Activated CD4-positive, CD25-positive, alpha-beta regulatory T cell treated with anti-CD3 and anti-CD28 coated beads, Interleukin-2, amount 50 U/mL, for 24 hours (primary cell): ENCODE measurements around the gene ZNF665.
"Not testable (repeated sequence)": the region's sequence is repeated elsewhere in the genome, so short reads cannot be mapped to it uniquely, and the experiment has no call there.

ENCODE experiments used
- ATAC-seq, 2 donors: fragments of 150-1000 bp; cut with Tn5 transposase; one replicate each; pipeline ENCODE4 v1.10.0; 2021; ENCODE audit warnings: mild to moderate bottlenecking in 1 of 2, moderate library complexity in 1 of 2

Gene ZNF665

DNA sequence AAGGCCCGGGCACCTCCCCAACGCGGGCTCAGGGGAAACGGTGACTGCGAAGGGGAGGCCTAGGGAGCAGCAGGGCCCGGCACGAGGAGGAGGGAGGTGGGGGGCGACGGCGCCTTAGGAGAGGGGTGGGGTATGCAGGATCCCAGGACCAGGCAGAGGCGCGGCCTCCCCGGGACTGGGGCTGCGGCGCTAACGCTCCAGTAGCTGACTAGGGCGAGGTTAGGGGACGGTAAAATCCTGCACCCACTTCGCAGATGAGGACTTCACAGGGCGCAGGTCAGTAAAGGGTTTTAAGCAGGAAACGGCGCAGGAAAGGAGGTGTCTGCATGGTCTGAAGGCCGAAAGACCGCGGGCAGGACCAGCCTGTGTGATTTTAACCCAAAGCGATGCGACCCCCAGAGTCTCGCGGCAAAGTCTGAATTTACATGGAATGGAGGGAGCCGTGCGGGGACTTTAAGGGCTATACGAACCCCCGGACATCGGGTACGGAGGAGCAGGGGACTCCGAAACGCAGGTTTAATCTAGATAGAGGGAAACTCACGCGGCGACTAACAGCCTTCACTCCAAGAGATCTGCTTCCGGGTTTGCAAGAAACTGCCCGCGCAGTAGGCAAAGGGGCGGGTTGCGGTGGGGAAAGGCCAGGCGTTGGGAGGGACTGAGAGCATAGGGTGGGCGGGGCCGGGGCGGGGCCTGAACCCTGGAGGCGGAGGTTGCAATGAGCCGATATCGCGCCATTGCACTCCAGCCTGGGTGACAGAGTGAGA, at the start of gene ZNF665:
Gene ZNF665 (minus strand): TSS at position 588 of the 764 bp plus-strand sequence. CDS start 10,460 bp downstream, outside the sequence.
- peak; percentile 81 for ATAC-seq

DNA sequence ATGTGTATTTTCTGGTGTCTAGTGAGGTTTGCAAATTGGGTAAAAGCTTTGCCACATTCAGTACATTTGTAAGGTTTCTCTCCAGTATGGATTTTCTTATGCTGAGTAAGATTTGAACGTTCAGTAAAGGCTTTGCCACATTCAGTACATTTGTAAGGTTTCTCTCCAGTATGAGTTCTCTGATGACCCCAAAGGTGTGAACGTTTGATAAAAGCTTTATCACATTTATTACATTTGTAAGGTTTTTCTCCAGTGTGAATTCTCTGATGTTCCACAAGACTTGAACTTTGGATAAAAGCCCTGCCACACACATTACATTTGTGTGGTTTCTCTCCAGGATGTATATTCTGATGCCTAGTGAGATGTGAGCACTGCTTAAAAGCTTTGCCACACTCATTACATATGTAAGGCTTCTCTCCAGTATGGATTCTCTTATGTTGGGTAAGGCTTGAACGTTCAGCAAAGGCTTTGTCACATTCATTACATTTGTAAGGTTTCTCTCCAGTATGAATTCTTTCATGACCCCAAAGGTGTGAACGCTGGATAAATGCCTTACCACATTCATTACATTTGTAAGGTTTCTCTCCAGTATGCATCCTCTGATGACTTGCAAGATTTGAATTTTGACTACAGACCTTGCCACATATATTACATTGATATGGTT, 44.1 kb upstream of the ZNF665 start:
- no peak for ATAC-seq

DNA sequence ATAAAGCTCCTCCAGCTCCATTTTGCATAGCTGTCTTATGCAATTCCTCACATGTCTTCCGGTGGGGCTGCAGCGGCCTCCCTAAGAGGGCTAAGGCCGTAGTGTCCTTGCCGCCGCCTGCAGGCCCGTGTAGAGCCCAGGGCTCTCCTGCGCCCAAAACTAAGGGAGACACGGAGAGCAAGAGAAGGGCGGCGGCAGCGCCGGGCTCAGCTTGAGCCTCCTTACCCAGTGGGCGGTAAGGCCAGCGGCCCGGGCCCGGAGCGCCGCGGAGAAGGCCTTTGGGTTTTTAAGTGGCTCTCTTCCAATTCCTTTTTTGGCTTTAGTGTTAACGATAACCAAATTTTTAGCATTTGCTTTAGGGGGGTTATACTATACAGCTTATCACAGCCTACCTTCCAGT, 31.4 kb upstream of the ZNF665 start:
- ATAC-seq: no peak

DNA sequence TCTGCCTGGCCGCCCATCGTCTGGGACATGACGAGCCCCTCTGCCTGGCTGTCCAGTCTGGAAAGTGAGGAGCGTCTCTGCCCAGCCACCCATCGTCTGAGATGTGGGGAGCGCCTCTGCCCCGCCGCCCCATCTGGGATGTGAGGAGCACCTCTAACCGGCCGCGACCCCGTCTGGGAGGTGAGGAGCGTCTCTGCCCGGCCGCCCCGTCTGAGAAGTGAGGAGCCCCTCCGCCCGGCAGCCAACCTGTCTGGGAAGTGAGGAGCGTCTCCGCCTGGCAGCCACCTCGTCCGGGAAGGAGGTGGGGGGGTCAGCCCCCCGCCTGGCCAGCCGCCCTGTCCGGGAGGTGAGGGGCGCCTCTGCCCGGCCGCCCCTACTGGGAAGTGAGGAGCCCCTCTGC, 29.6 kb upstream of the ZNF665 start:
- not testable (repeated sequence) for ATAC-seq

DNA sequence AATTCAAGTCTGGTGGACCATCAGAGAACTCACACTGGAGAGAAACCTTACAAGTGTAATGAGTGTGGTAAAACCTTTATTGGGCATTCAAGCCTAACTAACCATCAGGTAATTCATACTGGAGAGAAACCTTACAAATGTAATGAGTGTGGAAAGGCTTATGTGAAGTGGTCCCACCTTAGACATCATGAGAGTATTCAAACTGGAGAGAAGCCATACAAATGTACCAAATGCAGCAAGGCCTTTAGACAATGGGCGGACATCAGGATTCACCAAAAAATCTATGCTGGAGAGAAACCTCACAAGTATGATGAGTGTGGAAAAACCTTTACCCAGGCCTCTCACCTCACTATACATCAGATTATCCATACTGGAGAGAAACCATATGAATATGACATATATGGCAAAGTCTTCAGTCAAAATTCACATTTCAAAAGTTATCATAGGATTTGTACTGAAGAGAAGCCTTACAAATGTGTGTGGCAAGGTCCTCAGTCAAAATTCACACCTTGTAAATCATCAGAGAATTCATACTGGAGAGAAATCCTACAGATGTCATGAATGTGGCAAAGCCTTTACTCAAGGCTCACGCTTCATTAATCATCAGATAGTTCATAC, 19.7 kb upstream of the ZNF665 start:
- ATAC-seq: no peak

DNA sequence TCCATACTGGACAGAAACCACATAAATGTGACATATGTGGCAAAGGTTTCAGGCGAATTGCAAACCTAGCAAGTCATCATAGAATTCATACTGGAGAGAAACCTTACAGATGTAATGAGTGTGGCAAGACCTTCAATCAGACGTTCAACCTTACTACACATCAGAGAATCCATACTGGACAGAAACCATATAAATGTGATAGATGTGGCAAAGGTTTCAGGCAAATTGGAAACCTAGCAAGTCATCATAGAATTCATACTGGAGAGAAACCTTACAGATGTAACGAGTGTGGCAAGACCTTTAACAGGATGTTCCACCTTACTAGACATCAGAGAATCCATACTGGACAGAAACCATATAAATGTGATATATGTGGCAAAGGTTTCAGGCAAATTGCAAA, 18.4 kb upstream of the ZNF665 start:
- ATAC-seq: not testable (repeated sequence)

DNA sequence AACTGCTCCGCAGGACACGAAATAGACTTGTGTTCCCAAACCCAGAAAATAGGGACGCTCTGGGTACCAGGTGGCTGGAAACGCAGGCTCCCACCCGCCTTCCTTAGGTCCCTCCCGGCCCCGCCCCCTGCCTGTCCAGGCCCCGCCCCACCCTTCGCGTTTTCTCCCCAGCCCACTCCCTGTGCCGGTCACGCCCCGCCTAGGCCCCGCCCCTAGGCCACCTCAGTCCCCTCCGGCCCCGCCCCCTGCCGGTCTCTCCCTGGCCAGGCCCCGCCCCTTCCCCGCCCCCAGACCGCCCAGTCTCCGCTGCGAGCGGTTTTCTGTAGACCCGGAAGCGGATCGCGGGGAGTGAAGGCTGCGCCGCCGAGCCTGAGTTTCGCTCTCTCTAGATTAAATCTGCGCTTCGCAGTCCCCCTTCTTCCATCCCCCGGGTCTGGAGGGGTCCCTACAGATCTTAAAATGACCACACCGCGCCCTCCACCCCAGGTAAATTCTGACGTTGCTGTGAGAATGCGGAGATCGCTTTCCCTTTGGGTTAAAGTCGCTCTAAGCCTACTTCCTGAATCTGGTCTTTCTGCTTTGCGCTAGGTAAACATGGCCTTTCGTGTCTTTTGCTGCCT, 3.7 kb upstream of the ZNF665 start:
- ATAC-seq: peak; percentile 75 to 78

DNA sequence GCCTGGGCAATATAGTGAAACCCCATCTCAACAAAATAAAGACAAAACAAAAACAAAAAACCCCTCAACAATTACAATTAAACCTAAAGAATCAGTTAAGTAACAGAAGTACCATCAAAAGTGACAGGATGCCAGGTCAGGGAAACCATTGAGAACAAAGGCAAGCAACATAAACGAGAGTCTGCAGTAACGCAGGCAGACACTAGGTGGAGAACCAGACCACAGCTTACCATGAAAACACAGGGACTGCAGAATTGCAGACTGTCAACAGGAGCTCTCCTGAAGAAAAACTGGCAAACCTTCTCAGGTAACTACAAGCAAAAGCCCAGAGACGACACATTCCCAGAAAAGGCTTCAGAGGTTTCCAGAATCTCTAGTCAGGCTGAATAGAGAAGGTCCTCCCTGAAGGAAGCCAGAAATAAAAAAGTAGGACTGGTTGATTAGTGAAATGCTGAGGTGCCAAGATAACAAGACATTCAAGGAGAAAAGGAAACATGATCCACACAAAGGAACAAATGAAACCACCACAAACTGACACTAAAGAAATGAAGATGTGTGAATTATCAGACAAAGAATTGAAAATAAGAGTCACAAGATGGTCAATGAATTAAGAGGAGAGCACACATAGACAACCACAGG, 2.2 kb upstream of the ZNF665 start:
- peak; percentile 31 to 34 for ATAC-seq

DNA sequence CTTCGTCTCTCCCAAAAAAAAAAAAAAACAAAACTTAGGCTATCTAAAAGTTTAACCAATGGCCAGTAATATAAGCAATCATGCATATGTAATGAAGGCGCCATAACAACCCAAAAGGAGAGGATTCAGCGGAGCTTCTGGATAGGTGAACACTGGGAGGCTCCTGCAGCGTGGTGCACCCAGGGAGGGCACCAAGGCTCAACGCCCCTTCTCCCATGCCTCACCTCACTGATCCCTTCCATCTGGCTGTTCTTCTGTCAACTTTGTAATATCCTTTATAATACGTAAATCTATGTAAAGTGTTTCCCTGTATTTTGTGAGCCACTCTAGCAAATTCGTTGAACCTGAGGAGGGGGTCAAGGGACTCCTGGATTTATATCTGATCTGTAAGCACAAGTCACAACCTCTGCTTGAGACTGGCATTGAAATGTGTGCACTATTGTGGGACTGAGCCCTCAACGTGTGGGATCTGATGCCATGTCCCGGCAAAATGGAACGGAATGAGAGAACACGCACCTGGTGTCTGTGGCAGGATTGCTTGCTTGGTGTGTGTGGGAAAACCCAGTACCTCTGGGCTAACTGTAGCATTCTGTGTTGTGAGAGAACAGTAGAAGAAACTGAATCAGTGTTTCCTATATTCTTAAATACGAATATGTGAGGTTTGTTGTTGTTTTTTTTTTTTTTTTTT, 521 bp upstream of the ZNF665 start:
- ATAC-seq: no peak

DNA sequence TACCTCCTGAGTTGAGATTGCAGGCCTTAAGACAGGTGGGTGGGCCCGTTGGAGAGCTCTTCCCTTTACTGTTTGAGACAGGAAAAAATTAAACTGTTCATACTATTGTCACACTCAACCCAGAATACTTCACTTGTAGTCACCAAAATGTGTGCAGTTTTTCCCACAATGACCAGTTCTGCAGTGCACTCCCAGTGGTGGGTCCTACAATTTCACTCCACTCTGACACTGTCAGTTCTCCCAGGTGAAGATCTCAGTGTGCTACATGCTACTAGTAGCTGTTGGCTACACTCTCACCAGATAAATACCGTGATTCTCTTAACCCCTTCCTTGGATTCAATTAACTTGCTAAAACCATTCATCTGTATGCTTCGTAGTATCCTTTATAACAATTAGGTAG, 2.9 kb downstream of the ZNF665 start:
- ATAC-seq: no peak

DNA sequence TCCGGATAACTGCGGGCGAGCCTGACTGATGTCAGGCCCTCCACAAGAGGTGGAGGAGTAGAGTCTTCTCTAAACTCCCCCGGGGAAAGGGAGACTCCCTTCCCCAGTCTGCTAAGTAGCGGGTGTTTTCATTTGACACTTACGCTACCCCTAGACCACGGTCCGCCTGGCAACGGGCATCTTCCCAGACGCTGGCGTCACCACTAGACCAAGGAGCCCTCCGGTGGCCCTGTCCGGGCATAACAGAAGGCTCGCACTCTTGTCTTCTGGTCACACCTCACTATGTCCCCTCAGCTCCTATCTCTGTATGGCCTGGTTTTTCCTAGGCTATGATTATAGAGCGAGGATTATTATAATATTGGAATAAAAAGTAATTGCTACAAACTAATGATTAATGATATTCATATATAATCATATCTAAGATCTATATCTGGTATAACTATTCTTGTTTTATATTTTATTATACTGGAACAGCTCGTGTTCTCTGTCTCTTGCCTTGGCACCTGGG, 3.4 kb downstream of the ZNF665 start:
- not testable (repeated sequence) for ATAC-seq

DNA sequence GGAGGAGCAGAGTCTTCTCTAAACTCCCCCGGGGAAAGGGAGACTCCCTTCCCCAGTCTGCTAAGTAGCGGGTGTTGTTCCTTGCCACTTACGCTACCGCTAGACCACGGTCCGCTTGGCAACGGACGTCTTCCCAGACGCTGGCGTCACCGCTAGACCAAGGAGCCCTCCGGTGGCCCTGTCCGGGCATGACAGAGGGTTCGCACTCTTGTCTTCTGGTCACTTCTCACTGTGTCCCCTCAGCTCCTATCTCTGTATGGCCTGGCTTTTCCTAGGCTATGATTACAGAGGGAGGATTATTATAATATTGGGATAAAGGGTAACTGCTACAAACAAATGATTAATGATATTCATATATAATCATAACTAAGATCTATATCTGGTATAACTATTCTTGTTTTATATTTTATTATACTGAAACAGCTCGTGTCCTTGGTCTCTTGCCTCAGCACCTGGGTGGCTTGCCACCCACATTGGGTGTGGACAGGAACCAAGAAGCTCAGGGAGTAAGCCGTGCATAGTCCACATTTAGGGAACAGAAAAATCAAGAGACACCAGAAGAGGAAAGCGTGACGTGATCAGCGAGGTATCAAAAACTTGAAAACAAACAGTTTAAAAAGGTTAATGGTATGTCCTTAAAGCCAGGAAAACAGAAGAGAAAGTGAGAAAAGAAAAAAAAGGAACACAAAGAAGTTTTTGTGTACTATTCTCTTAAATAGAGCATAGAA, 7.8 kb downstream of the ZNF665 start:
- ATAC-seq: not testable (repeated sequence)

DNA sequence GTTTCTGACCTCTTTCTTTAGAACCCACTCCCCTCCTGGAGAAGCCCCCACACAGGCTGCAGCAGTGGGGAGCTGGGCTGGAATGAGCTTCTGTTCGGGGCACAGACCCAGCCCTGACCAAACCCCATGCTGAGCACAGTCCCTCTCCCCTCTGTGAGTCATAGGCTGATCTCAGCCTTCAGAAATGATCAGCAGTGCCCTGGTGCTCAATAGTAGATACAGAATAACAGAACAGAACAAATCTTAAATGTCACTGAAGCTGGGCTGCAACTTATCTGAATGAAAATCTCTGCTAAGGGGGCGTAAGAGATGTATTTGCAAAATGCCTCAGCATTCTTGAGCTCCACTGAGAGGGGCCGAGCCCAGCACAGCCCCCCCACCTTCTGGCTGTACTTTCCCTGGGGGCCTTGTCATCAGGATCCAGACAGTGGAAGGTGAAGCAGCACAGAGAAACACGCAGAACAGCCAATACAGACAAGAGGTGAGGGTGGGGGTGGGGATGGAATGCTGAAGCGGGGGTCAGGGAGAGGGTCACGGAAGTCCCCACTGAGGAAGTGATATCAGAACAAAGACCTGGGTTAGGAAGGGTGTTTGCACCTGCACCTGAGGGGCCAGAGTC, 9.9 kb downstream of the ZNF665 start:
- ATAC-seq: no peak

DNA sequence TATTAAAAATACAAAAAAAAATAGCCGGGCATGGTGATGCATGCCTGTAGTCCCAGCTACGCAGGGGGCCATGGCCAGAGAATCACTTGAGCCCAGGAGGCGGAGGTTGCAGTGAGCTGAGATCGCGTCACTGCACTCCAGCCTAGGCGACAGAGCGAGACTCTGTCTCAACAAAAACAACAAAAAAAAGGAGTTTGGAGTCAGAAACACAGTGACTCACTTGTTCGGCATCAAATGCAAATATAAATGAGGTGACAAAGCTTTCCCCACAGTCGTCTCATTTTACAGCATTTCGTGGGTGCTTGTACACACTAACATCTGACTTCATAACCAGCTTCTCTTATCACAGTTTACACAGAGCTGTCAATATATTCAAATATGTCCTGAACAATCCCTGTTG, 11.0 kb downstream of the ZNF665 start:
- no peak for ATAC-seq

DNA sequence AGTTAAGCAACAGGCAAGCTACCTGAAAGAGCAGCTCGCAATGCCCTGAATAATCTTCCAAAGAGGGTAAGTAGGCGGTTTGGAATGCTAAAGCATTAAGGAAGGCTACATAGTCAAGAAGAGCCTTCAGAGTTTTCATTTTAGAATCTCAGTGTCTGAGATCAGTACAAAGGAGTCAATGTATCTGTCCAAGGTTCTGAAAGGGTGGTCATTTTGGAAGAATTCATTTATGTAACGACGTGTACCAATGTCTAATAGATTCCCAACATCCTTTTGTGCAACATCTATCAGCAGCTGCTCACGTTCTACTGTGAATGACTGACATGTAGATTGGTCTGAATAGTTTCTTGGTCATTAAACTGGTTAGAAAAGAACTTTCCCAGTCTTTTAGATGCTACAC, 15.2 kb downstream of the ZNF665 start:
- ATAC-seq: no peak

DNA sequence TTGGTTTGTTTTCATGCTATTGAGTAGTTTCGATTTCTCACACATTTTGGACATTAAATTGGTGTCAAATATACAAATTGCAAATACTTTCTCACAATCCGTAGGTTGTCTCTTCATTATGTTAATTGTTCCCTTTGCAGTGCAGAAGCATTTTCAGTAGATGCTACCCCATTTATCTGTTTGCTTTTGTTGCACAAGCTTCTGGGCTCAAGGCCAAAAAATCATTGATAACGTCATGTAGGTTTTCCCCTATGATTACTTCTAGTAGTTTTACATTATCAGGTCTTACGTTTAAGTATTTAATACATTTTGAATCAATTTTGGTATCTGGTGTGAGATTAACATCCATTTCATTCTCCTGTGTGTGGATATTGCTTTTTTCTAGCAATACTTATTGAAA, 20.3 kb downstream of the ZNF665 start:
- no peak for ATAC-seq

DNA sequence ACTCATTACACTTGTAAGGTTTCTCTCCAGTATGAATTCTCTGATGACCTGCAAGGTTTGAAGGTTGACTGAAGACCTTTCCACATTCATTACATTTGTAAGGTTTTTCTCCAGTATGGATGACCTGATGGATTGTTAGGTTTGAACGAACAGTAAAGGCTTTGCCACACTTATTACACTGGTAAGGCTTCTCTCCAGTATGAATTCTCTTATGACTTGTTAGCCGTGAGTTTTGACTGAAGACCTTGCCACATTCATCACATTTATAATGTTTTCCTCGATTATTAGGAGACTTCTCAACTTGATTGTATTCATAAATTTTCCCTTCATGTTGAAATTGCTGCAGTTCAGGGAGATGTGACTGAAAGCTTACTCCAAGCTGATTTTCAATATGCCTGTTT, 27.5 kb downstream of the ZNF665 start:
- no peak for ATAC-seq

DNA sequence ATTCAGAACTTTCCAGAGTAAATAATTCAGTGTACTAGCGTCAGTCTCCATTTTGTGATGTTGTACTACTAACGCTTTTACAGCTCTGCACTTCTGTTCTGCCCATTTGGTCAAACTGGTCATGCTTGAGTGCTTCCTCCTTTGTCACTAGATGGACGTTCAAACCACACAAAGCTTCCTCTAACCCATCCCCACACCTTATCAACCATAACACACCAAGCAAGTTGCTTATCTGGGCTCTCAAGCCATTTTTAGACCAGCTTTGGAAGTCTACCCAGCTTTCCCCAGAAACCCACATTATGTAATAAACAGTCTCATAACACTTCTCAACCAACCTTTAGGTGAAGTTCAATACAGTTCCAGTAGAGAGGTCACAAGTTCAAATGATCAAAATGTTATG, 32.0 kb downstream of the ZNF665 start:
- no peak for ATAC-seq

DNA sequence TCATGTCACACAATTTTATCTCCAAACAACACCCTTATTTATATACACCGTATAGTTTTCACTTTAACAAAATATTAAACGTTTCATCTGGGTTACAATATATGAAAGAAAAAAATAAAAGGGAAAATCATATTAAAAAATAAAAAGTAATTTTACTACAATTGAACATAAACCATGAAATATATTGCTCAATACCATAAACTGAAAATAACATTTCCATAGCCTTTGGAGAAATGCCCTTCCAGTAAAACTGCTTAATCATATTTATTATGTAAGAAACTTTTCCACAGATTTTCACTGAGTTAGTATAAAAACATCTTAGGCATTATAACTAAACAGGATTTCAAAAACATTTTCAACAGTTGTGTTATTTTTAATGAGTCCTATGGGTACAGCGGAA, 32.8 kb downstream of the ZNF665 start:
- no peak for ATAC-seq

DNA sequence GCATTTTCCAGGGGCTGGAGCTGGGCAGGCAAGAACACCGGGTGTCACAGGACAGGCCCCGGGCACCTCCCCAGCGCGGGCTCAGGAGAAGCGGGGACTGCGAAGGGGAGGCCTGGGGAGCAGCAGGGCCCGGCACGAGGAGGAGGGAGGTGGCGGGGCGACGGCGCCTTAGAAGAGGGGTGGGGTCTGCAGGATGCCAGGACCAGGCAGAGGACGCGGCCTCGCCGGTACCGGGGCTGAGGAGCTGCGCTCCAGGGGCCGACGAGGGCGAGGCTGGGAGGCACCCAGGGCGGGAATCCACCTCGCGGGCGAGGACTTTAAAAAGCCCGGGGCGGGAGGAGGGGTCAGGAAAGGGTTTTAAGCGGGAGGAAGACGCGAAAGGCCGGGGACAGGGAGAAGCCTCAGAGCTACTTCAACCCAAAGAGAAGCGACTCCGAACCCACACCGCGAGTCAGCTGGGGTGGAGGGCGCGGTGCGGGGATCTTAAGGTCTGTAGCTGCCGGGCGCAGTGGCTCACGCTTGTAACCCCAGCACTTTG, 35.0 kb downstream of the ZNF665 start:
- ATAC-seq: peak; percentile 11 to 39

DNA sequence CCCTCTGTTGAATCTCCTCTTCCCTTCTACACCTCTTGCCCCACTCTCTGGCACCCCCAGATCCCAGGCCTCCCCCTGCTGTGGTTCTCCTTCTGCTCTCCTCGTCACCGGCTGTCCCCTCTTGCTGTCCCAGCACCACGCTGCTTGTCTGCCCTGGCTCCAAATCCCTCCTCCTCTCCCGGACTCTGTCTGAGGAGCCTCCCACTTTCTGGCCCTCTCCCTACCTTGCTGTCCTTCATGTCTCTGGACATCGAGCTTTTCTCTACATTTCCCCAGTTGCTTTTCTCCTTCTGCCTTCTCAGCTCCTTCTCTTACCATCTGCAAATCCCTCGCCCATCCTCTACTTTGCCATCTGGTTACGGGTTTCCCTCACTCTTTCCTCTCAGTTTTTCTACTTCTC, 35.5 kb downstream of the ZNF665 start:
- no peak for ATAC-seq
